HS-27A (cell line): Measurements from ENCODE around the gene TAT.
"Not testable (repeated sequence)": the region's sequence is repeated elsewhere in the genome, so short reads cannot be mapped to it uniquely, and the experiment has no call there.

ENCODE experiments used
- DNase-seq: peaks from one replicate; pipeline ENCODE4 v3.0.0-alpha.2; 2012; ENCODE audit warnings: low read depth, missing footprints

TAT gene

DNA sequence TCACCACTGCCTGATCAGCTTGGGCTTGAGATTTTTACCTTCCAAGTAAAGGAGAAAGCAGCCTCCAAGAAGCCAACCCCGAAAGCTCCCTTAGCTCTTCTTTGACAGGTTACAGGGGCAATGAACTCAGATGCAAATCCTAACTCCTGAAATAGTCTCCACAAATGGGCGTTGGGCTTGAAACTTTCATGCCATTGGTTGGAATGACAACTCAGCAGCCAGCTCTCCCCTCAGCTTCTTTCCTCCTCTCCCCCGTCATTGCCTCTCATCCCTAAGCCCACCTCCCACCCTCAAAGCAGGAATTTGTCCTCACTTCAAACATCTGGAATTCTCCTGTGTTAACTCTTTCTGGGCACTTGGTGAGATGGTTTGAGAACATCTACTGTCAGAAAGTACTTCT is at the start of gene TAT:
TAT (minus strand) TSS at position 122 of the 400 bp plus-strand sequence. CDS start 677 bp downstream, outside the sequence.
- no peak for DNase-seq

DNA sequence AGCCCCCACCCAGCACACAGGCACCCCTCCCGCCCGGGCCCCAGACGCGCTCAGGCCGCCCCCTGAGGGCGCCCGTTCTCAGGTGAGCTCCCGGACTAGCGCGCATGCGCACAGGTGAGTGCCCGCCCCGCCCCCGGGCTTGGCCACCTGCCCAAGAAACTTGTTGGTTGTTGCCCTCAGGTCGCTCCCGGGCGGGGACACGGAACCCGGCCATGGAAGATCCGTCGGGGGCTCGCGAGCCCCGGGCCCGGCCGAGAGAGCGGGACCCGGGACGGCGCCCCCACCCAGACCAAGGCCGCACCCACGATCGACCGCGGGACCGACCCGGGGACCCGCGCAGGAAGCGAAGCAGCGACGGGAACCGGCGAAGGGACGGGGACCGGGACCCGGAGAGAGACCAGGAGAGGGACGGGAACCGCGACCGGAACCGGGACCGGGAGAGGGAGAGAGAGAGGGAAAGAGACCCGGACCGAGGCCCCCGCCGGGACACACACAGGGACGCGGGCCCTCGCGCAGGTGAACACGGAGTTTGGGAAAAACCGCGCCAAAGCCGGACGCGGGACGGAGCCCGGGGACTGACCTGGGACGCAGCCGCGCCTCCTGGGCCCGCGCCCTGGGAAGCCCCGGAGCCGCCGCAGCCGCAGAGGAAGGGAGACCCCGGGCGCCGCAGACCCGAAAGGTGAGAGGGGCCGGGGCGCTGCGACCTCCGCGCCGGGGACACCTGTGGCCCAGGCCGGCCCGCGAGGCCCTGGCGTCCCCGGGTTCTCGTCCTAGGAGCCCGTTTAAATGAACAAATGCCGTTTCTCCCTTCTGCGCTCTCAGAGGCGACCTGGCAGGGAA is 49.3 kb upstream of the TAT start, which contains the start of gene MARVELD3:
MARVELD3 (plus strand) TSS at position 167 of the 840 bp plus-strand sequence; CDS start at position 213, 46 bp downstream.
- DNase-seq: no peak

DNA sequence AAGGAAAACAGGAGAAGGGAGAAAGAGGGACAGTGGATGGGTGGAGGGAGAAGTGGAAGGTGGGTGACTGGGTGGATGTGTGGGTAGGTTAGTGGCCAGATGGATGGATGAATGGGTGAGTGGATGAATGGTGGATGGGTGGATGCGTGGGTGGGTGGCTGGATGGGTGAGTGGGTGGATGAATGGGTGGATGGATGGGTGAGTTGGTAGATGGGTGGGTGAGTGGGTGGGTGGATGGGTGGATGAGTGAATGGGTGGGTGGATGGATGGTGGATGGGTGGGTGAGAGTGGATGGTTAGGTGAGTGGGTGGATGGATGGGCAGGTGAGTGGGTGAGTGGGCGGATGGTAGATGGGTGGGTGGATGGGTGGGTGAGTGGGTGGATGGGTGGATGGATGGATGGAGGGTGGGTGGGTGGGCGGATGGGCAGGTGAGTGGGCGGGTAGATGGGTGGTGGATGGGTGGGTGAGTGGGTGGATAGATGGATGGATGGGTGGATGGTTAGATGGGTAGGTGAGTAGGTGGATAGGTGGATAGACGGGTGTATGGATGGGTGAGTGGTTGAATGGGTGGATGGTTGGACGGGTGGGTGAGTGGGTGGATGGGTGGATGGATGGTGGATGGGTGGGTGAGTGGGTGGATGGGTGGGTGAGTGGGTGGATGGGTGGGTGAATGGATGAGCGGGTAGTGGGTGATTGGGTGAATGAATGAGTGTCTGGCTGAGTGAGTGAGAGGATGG is 48.4 kb upstream of the TAT start:
- no peak for DNase-seq

DNA sequence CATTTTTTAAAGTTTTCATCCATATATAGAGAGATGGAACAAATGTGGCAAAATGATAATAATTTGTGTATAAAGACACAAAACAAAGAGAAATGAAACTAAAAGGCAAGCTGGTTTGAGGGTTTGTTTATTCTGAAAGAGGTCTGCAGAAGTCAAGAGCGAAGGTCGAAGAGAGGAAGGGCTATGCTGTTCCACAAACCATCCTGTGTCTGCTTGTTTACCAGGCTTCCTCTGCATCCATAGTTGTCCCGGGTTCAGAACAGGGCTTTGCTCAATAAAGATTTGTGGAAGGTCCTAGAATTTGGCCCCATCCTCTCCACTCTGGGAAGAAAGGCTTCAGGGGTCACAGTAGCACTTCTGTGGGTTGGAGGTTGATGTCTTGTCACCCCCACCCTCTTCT is 46.7 kb upstream of the TAT start:
- no peak for DNase-seq

DNA sequence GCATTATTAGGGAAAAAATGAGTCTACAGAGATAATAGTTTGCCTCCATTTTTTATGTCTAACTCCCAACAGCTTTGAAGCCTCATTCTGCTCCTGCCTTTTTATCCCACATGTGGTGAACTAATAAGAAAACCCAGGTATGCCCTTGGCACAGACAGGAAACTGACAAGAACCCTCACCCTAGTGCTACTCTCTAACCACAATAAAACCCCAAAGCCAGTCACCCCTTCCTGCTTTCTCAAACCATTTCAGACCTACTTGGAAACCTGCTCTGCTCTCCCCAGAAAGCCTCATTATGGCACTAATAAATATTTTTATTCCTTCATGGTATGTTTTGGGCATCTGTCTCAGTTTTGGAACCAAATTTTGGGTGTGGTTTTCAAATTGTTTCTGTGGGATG is 45.2 kb upstream of the TAT start:
- DNase-seq: no peak

DNA sequence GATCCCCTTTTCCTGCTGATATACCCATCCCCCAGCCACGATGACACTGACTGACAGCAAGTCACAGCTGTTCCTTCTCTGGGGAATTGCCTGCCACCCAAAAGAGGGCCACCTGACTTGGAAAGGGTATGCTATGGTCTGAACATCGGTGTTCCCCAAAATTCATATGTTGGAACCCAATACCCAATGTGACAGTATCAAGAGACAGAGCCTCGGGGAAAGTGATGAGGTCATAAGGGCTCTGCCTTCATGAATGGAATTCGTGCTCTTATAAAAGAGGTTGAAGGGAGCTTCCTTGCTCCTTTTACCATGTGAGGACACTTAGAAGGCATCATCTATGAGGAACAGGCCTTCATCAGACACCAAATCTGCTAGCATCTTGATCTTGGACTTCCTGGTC is 41.5 kb upstream of the TAT start:
- no peak for DNase-seq

DNA sequence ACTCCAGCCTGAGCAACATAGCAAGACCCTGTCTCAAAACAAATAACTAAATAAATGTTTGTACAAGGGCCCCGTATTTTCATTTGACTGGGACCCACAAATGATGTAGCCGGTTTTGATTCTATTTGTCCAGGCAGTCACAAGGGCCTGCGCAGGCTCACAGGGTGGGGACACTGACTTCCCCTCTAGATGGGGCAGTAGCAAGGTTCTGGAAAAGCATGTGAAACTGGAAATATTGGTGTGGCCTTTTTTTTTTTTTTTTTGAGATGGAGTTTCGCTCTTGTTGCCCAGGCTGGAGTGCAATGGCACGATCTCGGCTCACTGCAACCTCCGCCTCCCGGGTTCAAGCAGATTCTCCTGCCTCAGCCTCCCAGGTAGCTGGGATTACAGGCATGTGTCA is 38.1 kb upstream of the TAT start:
- not testable (repeated sequence) for DNase-seq

DNA sequence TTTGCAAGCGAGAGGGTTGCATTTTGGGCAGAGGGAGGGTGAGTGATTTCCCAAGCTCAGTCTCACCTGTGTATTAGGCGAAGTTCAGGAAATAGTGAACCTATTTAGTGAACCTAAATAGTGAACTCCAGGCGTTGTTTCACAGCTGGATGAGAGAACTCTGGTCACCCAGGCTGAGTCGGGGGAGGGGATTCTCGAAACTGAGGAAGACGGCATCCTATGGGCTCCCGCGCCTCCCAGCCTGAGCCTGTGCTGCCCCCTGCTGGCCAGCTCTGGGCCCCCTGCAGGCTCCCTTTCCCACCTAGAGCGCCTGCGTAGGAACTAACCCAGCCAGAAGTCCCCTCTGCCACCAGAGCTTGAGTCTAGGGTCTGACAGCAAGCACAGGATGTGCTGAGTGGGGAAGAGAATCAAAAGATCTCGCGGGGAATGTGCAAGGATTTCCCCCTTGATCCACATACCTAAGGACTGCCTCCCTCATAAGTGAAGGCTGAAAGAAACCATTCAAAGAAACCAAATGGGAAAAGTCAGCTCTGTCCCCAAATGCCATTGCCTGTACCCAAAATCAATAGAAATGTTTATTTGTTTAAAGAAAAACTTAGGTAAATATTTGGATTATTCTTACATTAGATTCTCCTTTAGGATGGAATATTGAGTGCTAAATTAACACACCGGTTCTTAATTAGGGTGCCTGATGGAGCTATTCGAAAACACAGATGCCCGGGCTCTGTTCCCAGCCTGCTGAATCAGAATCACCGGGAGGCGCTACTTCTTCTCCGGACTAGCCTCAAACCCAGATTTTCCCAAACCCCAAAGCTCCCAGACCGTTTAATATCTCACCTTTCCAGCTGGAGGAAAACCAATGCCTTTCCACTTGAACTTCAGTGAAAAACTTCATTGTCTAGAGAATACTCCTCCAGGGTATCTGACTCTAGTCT is 34.3 kb upstream of the TAT start:
- peak; percentile 11 for DNase-seq

DNA sequence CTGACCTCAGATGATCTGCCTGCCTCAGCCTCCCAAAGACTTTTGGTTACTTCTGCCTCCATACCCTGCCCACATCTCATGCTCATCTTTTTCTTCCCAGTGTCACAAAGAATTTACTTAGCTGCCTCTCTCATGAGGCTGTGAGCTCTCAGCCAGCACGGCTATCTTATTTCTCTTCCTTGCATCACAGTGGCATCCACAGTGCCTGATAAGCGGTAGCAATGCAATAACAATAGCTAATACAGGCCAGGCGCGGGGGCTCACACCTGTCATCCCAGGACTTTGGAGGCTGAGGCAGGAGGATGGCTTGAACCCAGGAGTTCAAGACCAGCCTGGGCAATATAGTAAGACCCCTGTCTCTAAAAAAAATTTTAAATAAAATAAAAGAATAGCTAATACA is 33.6 kb upstream of the TAT start:
- DNase-seq: no peak

DNA sequence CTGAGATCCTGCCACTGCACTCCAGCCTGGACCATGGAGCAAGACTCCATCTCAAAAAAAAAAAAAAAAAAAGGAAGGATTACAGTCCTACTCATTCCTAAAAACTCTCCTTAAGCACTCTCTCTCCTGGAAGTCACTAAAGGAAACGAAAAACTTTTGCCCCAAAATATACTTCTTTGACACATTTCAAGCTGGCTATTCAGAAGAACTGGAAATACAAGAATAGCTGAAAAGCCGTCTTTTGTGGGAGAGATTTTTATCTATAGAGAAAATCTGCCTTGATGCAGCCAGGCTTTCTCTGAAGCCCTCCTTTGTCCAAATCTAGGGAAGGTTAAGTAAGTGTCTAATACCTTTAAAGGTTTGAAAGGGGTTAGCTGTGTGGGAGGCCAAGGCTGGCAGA is 32.2 kb upstream of the TAT start:
- no peak for DNase-seq

DNA sequence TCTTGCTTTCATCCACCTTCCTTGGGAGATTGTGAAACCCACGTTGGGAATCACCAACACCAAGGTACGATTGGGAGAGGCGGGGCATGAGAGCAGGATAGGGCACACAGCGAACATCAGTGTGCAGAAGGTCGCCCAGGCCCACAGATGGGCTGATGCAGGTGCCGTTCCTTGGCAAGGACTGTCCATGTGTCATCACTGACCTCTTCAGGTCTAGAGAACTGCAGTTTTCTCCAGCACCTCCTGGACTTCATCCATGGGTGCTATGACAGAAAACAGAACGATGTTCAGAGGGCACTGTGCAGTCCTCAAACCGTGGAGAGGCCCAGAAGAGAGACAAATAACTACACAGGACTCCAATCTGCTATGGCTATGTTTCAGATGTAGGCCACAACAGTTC is 23.9 kb upstream of the TAT start:
- DNase-seq: no peak

DNA sequence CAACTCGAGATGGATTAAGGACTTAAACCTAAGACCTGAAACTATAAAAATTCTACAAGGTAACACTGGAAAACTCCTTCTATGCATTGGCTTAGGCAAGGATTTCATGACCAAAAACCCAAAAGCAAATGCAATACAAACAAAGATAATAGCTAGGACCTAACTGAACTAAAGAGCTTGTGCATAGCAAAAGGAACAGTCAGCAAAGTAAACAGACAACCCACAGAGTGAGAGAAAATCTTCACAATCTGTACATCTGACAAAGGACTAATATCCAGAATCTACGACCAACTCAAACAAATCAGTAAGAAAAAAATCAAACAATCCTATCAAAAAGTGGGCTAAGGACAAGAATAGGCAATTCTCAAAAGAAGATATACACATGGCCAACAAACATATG is 21.5 kb upstream of the TAT start:
- not testable (repeated sequence) for DNase-seq

DNA sequence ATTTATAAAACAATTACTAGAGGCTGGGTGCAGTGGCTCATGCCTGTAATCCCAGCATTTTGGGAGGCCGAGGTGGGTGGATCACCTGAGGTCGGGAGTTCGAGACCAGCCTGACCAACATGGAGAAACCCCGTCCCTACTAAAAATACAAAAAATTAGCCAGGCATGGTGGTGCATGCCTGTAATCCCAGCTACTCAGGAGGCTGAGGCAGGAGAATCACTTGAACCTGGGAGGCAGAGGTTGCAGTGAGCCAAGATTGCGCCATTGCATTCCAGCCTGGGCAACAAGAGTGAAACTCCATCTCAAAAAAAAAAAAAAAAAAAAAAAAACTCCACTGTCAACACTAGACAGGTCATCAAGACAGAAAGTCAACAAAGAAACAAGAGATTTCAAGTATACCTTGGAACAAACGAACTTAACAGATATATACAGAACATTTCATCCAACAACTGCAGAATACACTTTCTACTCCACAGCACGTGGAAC is 18.5 kb upstream of the TAT start:
- not testable (repeated sequence) for DNase-seq

DNA sequence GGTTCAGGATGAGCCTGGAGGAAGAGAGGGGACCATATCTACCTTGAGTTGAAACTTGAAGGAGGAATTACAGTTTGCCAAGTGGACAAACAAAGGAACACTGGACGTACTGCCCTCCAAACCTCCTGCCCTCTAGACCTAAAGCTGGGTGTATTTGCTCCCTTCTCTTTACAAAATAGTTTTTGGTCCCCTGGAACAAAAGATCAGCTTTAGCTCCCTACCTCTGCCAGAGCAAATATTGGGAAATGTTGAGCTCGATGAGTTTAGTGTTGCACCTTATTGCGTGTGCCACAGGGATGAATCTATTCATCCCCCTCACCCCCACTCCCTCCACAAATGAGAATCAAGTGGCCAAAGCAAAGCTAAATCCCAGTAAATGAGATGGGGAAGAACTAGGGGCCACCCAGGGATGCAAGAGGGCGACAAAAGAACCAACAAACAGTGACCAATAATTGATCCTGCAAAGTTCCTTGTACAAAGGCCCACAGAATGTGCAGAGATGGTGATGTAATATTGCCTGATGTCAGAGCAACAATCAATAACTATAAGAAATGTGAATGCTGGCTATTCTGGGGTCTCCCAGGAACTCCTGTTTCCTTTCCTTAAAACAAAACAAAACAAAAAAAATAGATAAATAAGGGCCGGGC is 17.2 kb upstream of the TAT start:
- no peak for DNase-seq

DNA sequence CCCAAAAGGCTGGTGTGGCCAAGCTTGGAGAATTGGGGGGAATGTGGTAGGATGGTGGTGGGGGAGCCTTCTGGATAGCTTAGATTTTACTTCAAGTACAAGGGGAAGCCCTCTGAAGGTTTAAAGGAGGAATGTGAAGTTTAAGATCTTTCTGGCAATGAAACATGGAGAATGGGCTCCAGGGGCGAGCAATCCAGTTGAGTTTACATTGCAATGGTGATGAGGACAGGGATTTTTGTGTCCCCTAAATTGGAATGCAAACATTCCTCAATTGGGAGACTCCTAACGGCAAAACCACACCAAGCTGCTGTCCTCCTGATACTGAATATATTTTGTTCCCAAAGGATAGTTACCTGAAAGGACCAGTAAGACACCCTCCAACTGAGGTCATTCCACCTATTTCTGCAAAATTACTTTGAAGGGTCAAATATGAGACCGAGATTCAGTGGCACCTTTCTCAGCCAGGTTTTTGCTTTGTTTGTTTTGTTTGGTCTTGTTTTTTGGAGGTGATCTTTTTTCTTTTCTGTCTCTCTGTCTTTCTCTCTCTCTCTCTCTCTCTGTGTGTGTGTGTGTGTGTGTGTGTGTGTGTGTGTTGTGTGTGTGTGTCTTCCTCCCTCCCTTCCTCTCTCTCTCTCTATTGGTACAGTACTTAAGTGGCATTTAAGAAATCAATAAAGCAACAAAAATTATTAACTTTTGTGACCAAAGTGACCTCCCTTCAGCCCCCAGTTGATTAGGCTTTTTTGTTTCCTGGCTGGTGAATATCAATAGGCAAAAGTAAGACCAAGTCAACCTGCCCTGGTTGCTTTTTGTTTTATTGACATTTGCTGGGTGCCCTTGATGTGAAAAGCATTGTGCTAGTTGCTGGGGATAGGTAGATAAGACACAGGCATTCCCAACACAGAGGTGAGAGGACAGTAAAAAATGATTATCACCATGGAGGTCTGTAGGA is 16.4 kb upstream of the TAT start:
- DNase-seq: no peak

DNA sequence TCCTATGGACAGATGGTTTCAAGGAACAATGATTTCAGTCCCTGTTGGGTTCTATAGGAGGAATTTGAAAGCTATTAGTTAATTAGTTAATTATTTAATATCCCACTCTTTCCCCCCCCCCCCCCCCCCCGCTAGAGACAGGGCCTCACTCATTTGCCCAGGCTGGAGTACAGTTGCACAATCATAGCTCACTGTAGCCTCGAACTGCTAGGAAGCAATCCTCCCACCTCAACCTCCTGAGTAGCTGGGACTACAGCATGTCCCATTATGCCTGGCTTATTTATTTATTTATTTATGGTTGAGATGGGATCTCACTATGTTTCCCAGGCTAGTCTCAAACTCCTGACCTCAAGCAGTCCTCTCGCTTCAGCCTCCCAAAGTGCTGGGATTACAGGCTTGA is 15.0 kb upstream of the TAT start:
- no peak for DNase-seq

DNA sequence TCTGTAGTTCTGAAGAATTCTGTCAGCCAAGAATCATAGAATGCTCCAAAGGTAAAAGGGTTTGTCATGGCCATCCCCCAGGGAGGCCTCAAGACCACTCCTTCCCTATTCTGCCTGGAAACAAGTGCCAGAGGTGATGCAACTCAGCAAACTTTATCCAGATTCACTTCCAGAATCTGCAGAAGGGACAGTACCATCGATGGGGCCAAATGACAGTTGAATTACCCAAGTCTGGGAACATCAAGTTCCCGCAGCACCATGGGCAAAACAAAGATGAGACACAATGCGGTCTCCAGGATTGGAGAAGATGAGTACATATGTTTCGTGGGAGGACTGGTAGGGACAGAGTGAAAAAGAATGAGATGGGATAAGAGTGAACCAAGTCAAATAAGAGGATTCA is 13.7 kb upstream of the TAT start:
- no peak for DNase-seq

DNA sequence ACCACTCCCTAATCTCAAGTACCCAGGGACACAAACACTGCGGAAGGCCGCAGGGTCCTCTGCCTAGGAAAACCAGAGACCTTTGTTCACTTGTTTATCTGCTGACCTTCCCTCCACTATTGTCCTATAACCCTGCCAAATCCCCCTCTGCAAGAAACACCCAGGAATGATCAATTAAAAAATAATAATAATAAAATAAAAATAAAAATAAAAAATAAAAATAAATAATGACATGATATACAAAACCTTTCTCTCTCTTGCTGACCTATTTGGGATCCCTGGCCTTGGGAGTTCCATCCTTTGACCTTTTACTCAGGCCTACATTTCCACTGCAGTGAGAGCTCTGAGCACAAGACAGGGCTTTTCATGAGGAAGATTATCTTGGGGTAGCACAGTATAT is 13.2 kb upstream of the TAT start:
- not testable (repeated sequence) for DNase-seq

DNA sequence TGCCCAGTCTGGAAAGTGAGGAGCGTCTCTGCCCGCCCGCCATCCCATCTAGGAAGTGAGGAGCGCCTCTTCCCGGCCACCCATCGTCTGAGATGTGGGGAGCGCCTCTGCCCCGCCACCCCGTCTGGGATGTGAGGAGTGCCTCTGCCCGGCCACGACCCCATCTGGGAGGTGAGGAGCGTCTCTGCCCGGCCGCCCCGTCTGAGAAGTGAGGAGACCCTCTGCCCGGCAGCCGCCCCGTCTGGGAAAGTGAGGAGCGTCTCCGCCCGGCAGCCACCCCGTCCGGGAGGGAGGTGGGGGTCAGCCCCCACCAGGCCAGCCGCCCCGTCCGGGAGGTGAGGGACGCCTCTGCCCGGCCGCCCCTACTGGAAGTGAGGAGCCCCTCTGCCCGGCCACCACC is 12.4 kb upstream of the TAT start:
- not testable (repeated sequence) for DNase-seq

DNA sequence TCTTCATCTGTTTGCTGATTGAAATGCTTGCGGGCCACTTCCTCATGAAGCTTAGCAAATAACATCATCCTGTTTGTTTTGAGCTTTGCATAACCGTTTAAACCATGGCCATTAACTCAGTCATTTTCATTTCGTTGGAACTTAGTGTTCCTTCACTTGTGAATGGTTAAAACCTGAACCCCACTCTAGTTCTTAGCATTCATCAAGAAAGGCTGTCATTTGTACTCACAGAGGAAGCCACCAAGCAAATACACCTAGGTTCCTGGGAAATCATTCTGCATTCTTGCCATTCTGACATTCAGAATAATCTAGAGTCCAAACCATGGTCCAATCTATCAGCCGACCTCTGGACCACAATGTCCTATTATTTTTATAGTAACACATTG is 8.4 kb upstream of the TAT start:
- DNase-seq: no peak
